SK-N-MC (cell line): Measurements from ENCODE around the gene PTGS1.

ENCODE experiments used
- EZH2 ChIP-seq: fragments of 200-600 bp; sonication (generic); IDR thresholded peaks from one replicate; pipeline ENCODE4 v1.6.1; 2017; ENCODE audit warnings: antibody characterized with exemption
- FOXP2 ChIP-seq: optimal IDR thresholded peaks from 2 replicates; pipeline ENCODE3; 2011; ENCODE audit warnings: mild to moderate bottlenecking, moderate library complexity; ENCODE audit not compliant: insufficient read depth; ENCODE audit errors: extremely low read length, control extremely low read depth
- POLR2AphosphoS5 ChIP-seq: IDR thresholded peaks from 2 replicates; pipeline ENCODE4 v1.6.1; 2012; ENCODE audit warnings: mild to moderate bottlenecking, low read depth, low read length, borderline replicate concordance

DNA sequence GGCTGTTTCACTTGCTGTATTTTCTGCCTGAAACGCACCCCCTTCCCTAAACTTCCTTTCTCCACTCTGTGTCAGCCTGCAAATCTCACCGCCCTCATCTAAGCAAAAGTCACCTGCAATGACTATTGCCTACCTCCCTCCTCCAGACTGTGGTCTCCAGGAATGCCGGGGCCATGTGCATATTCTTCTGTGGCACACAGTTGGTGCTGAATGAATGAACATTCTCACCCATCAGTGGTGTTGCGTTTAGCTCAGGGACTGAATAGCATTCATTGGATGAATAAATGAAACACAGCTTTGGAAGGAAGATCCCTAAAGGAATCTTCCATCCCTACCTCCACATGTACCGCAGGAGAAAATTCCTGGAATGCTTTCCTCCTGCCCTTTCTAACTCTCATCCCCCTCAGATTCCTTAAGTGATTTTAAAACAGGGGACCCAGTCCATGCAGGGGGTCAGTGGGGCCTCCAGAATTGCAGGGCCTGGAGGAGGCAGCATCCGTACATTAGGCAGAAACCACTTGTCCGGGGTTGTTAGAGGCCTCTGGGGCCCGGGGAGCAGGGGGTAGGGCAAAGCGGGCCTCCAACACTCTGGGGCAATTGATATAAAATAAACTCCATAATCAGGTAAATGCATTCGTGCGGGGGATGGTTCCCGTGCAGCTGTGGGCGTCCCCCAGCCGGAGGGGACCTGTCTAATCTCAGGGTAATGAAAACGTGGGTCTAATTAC lies 28.3 kb upstream of the PTGS1 start:
- no peak for TF ChIP-seq EZH2
- TF ChIP-seq POLR2AphosphoS5, result no peak
- no peak for TF ChIP-seq FOXP2
